K562 (cell line): ENCODE measurements around the gene GTPBP8. TPM values are rescaled to one million over a fixed set of nuclear protein-coding genes. Genes with fewer than 3 reads are reported as not detected.

Source experiments
- ATAC-seq: fragments of 200-7000 bp; cut with Tn5 transposase; 3 replicates; pipeline ENCODE4 v1.9.1; 2020; ENCODE audit warnings: moderate library complexity
- BruUV-seq: library from RNA; stranded (reverse); fragments of 400-500 nt; replicated peaks from 2 replicates; lab custom pipeline; 2021; lab: Mats Ljungman, UMichigan
- CTCF ChIA-PET: fragments of 300-600 bp; formaldehyde crosslinking; extraction: SDS; loops from one replicate; lab custom pipeline; 2021; ENCODE audit warnings: low intra/inter-chr PET ratio; lab: Yijun Ruan, JAX
- POLR2A ChIA-PET: fragments of 300-600, 350-650 bp; sonication (Branson Sonifier 250); formaldehyde crosslinking; extraction: SDS; loops from one replicate; lab custom pipeline; 2021; ENCODE audit warnings: antibody characterized with exemption, inconsistent platforms; lab: Yijun Ruan, JAX
- DNase-seq, 4 experiments: peaks; one replicate each; pipeline versions ENCODE4 v3.0.0 to v3.0.0-alpha.2; 2011 to 2018; ENCODE audit warnings: low spot score in 3 of 4, mixed read lengths in 3 of 4; ENCODE audit errors: extremely low read depth in 1 of 4
- FAIRE-seq: peaks from 2 replicates; lab custom pipeline; 2011; peaks lifted over from hg19 to GRCh38; lab: Jason Lieb, UNC
- H2AFZ ChIP-seq: 2 replicates; pipeline ENCODE4 v1.6.0; 2011; ENCODE audit warnings: low read depth, low read length, control low read depth, inconsistent platforms
- H3K27ac ChIP-seq: fragments of 200-600 bp; 3 replicates; pipeline ENCODE4 v1.8.0; 2011; ENCODE audit warnings: low read depth, mild to moderate bottlenecking, control low read depth, inconsistent platforms, low read length, moderate library complexity, mixed read lengths; ENCODE audit errors: extremely low read depth
- H3K27me3 ChIP-seq, 2 experiments: fragments of 300-600 bp in 1 of 2; 2 replicates in 1 of 2; 3 replicates in 1 of 2; pipeline versions ENCODE4 v1.6.0 to v1.8.0; 2011; ENCODE audit warnings: inconsistent platforms in 2 of 2, low read length in 2 of 2, mild to moderate bottlenecking in 1 of 2, mixed read lengths in 1 of 2, moderate library complexity in 1 of 2; ENCODE audit not compliant: control insufficient read depth in 2 of 2, insufficient read depth in 2 of 2
- H3K36me3 ChIP-seq: fragments of 300-600 bp; 3 replicates; pipeline ENCODE4 v1.8.0; 2011; ENCODE audit warnings: mild to moderate bottlenecking, low read length, inconsistent platforms; ENCODE audit not compliant: control insufficient read depth, insufficient read depth
- H3K4me1 ChIP-seq, 2 experiments: fragments of 200-600 bp in 1 of 2; replicated peaks in 1 of 2; 2 replicates in 1 of 2; 3 replicates in 1 of 2; pipeline versions ENCODE4 v1.5.1 to v1.8.0; 2011; ENCODE audit warnings: inconsistent platforms in 2 of 2, low read length in 2 of 2, mild to moderate bottlenecking in 1 of 2, mixed read lengths in 1 of 2, moderate library complexity in 1 of 2; ENCODE audit not compliant: control insufficient read depth in 2 of 2, insufficient read depth in 2 of 2
- H3K4me2 ChIP-seq: 2 replicates; pipeline ENCODE4 v1.6.1; 2011; ENCODE audit warnings: low read length, control low read depth, inconsistent platforms, mixed read lengths; ENCODE audit not compliant: insufficient read depth
- H3K4me3 ChIP-seq: fragments of 200-600 bp; sonication (generic), shearing (Covaris generic); 2 replicates; pipeline ENCODE4 v1.5.1; 2016; ENCODE audit warnings: control low read depth, inconsistent platforms
- H3K79me2 ChIP-seq: fragments of 200-600 bp; 3 replicates; pipeline ENCODE4 v1.8.0; 2011; ENCODE audit warnings: low read length, inconsistent platforms; ENCODE audit not compliant: control insufficient read depth, insufficient read depth
- H3K9ac ChIP-seq, 2 experiments: 2 replicates each; pipeline versions ENCODE4 v1.6.0 to v1.6.1; 2011; ENCODE audit warnings: low read depth in 2 of 2, low read length in 2 of 2, control low read depth in 1 of 2, inconsistent platforms in 1 of 2, mild to moderate bottlenecking in 1 of 2, mixed read lengths in 1 of 2; ENCODE audit not compliant: insufficient read depth in 1 of 2
- H3K9me1 ChIP-seq: one replicate; pipeline ENCODE4 v1.6.0; 2011; ENCODE audit warnings: inconsistent platforms, mild to moderate bottlenecking, low read length, moderate library complexity; ENCODE audit not compliant: control insufficient read depth, insufficient read depth
- H3K9me3 ChIP-seq: replicated peaks from 2 replicates; pipeline ENCODE4 v1.5.1; 2011; ENCODE audit warnings: low read depth, low read length, inconsistent platforms; ENCODE audit not compliant: control insufficient read depth, insufficient read depth
- H4K20me1 ChIP-seq: replicated peaks from 2 replicates; pipeline ENCODE4 v1.6.1; 2011; ENCODE audit warnings: low read length, inconsistent platforms, mixed read lengths; ENCODE audit not compliant: control insufficient read depth, insufficient read depth
- CAMTA2 ChIP-seq: fragments of 250-450 bp; sonication (Bioruptor Pico); conservative IDR thresholded peaks from 2 replicates; pipeline ENCODE4 v1.5.1; 2022
- CBX1 ChIP-seq: sonication (generic); IDR thresholded peaks from 2 replicates; pipeline ENCODE4 v1.6.1; 2016; ENCODE audit warnings: antibody characterized with exemption, low read depth, mild to moderate bottlenecking
- EHMT2 ChIP-seq: fragments of 450-650 bp; IDR thresholded peaks from 2 replicates; pipeline ENCODE4 v1.6.1; 2018; ENCODE audit warnings: antibody characterized with exemption
- ELF1 ChIP-seq: fragments of 200-800 bp; sonication (Bioruptor generic); IDR thresholded peaks from 2 replicates; pipeline ENCODE4 v1.6.1; 2016; ENCODE audit warnings: missing genetic modification characterization, missing compliant biosample characterization
- FUS ChIP-seq: fragments of 200-400 bp; formaldehyde crosslinking; optimal IDR thresholded peaks from 2 replicates; pipeline ENCODE3; 2017; ENCODE audit warnings: low read depth, low read length
- GATAD2B ChIP-seq: fragments of 450-650 bp; IDR thresholded peaks from 2 replicates; pipeline ENCODE4 v1.6.1; 2017; ENCODE audit warnings: mild to moderate bottlenecking, borderline replicate concordance
- HNRNPL ChIP-seq: fragments of 200-400 bp; formaldehyde crosslinking; IDR thresholded peaks from 2 replicates; pipeline ENCODE4 v1.6.1; 2017; ENCODE audit warnings: low read depth, mild to moderate bottlenecking, low read length
- L3MBTL2 ChIP-seq: fragments of 450-650 bp; IDR thresholded peaks from 2 replicates; pipeline ENCODE4 v1.6.1; 2016; ENCODE audit warnings: mild to moderate bottlenecking, moderate library complexity
- NR2C2 ChIP-seq, 2 experiments: fragments of 200-800 bp in 1 of 2; sonication (Bioruptor generic) in 1 of 2; sonication (generic) in 1 of 2; formaldehyde crosslinking in 1 of 2; IDR thresholded peaks; 2 replicates each; pipeline versions ENCODE4 v1.6.1 to v1.8.0; 2016 to 2022; ENCODE audit warnings: mild to moderate bottlenecking in 1 of 2, missing compliant biosample characterization in 1 of 2, missing genetic modification characterization in 1 of 2, missing genetic modification reagents in 1 of 2
- RFX7 ChIP-seq: fragments of 250-450 bp; sonication (Bioruptor Pico); IDR thresholded peaks from 2 replicates; pipeline ENCODE4 v1.5.1; 2021; ENCODE audit warnings: mild to moderate bottlenecking
- SMARCE1 ChIP-seq: fragments of 450-650 bp; IDR thresholded peaks from 2 replicates; pipeline ENCODE4 v1.7.1; 2016; ENCODE audit warnings: mild to moderate bottlenecking
- SREBF1 ChIP-seq: fragments of 150-350 bp; IDR thresholded peaks from 2 replicates; pipeline ENCODE4 v1.6.1; 2014; ENCODE audit warnings: antibody characterized with exemption, low read depth, low read length, borderline replicate concordance
- U2AF2 ChIP-seq: fragments of 200-400 bp; formaldehyde crosslinking; optimal IDR thresholded peaks from 2 replicates; pipeline ENCODE3; 2017; ENCODE audit warnings: low read depth, mild to moderate bottlenecking, low read length
- WGBS: fragments of 100-300 bp; shearing (Covaris generic); methylation state at CpG from one replicate; pipeline ENCODE4 v1.1.6; 2016; ENCODE audit warnings: low coverage, mixed read lengths; ENCODE audit not compliant: insufficient coverage; ENCODE audit errors: missing lambda C conversion rate; 5-methylcytosine and 5-hydroxymethylcytosine counted together
- in situ Hi-C: fragments of 300-500 bp; cut with MboI; formaldehyde crosslinking; loops from 4 replicates; pipeline ENCODE4 v1.15.0; 2018; ENCODE audit warnings: inconsistent platforms, mixed read lengths
- intact Hi-C: fragments of 100-400 bp; cut with micrococcal nuclease; formaldehyde crosslinking; loops from 2 replicates; pipeline ENCODE4 v1.14.2; 2022
- polyA plus RNA-seq, 8 experiments: library from polyadenylated mRNA; depleted of rRNA in 4 of 8; stranded (reverse) in 5 of 8; unstranded in 3 of 8; fragments of >200 nt; fragmentation: Nextera tagmentation in 2 of 8; fragmentation: Illumina TruSeq in 1 of 8; extraction: Ambion mirVana in 2 of 8; extraction: Trizol in 1 of 8; gene quantifications; 2 replicates each; pipeline versions ENCODE4 v1.2.1 to v1.2.3, GENCODE V29; 2011 to 2014; ENCODE audit warnings: inconsistent platforms in 1 of 8, missing spikeins in 1 of 8
- total RNA-seq, 7 experiments: library from RNA; depleted of rRNA in 6 of 7; stranded (reverse); fragments of >200 nt in 6 of 7; fragmentation: Illumina TruSeq in 2 of 7; extraction: Trizol in 2 of 7; gene quantifications; 2 replicates each; pipeline versions ENCODE4 v1.2.1 to v1.2.3, GENCODE V29; 2011 to 2021; ENCODE audit warnings: low replicate concordance in 1 of 7
- TF ChIP-seq, protein P1 (sequence below): fragments of 250-450 bp; sonication (Bioruptor Pico); IDR thresholded peaks from 2 replicates; pipeline ENCODE4 v1.4.0; 2020; ENCODE audit warnings: mild to moderate bottlenecking, moderate library complexity
- TF ChIP-seq, protein P2 (sequence below): fragments of 250-450 bp; sonication (Bioruptor Pico); IDR thresholded peaks from 2 replicates; pipeline ENCODE4 v1.4.0; 2020
- TF ChIP-seq, protein P3 (sequence below): sonication (generic); formaldehyde crosslinking; IDR thresholded peaks from 2 replicates; pipeline ENCODE4 v1.8.0; 2022; ENCODE audit warnings: mild to moderate bottlenecking, low read depth, missing genetic modification reagents

The GTPBP8 gene
- total and polyA plus RNA-seq, 9 of the 15 experiments (the other 6 are each of a cell fraction or from before 2014, with no cell fraction given) = 14.0 to 33.3 (median 20.8) TPM

DNA sequence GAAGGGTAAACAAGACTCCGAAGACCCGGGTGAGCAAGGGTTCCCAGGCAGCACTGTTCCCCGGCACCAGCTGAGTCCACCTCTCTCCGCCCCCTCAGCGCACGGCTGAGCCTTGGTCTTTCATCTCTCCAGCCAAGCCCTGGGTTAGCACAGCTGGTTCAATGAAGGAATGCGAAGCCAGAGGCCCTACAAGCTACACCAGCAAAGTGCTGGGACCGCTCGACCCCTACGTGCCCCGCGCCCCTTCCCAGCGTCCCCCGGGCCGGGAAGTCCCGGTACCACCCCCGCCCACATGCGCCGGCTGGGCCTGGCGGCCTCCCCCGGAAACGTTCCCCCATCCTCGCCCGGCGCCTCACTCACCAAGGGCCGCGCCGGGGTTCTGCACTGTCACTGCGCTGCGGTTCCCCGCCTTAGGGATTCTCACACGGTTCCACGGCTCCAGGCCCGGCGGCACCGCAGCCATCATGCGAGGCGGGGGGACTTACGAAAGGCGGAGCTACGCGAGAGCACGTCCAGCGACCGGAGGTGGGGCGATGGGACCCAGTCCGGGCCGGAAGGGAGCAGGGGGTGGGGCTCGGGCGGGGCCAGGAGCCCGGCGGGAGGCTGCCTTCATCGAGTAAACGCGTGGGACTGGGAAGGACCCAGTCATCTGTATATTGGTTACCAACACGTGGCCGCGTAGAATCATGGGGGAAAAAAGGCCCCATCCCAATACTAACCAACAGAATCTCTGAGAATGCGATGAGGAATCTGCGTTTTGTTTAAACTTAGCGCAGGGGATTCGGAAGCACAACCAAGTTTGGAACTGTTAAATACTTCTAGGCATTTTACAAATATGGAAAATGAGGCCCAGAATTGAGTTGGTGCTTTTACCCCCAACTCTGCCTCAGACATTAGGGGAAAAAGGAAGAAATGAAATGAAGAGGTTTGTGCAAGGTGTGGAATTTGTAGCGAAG, 28.7 kb downstream of the GTPBP8 start:
- intact Hi-C loops (loop anchor here (1.0 kb wide), 1 partner anchor 27 kb away; no protein-coding TSS in a partner anchor), in situ Hi-C loops (no loop called here)
- ChIA-PET CTCF (no interaction called here), POLR2A (interaction anchor here (0.6 to 1.0 kb wide), 6 partner anchors 9 to 976 kb away, joined by 3 to 7 read pairs (median 3); no protein-coding TSS in a partner anchor)
- Histone ChIP-seq H3K27ac (peak overlapping the region; percentile 83), H3K4me2 (peak overlapping the region; percentile 98), H3K9ac (peak overlapping the region; percentile 78 to 92), H3K4me3 (peak overlapping the region; percentile 86), H3K36me3 (peaks cover 31% of the 10 kb centered on the region; the same call in 2 of the 3 replicates), H3K27me3 (no peaks in the 10 kb centered on the region), H3K9me3 (no peaks in the 10 kb centered on the region; the same call in 1 of the 2 replicates), H4K20me1 (no peaks in the 10 kb centered on the region), H3K4me1 (peaks cover 0 to 10% of the 10 kb centered on the region in 2 experiments; a peak in 2 of 5 replicates), H3K79me2 (peaks cover 31% of the 10 kb centered on the region), H2AFZ (peak overlapping the region; percentile 87), H3K9me1 (no peaks in the 10 kb centered on the region)
- peak; percentile 87 to 91 (median 88) for DNase-seq
- ATAC-seq = peak; percentile 98
- FAIRE-seq = peak; percentile 65
- WGBS = 14% methylated on average over 31 of the region's 63 CpGs
- no TSS peak for BruUV-seq
- TF ChIP-seq CAMTA2 (no peak), U2AF2 (no peak), L3MBTL2 (peak; percentile 97), HNRNPL (no peak), EHMT2 (no peak), FUS (no peak), CBX1 (no peak), SREBF1 (no peak), RFX7 (CRISPR knock-in tag) (no peak), ELF1 (tag) (peak; percentile 63), SMARCE1 (no peak), NR2C2 (CRISPR knock-in tag; IDR thresholded peaks at IDR 0.05) (no peak), NR2C2 (tag; IDR thresholded peaks at IDR 0.05) (peak; percentile 94), GATAD2B (no peak)
- TF ChIP-seq, protein P1, sequence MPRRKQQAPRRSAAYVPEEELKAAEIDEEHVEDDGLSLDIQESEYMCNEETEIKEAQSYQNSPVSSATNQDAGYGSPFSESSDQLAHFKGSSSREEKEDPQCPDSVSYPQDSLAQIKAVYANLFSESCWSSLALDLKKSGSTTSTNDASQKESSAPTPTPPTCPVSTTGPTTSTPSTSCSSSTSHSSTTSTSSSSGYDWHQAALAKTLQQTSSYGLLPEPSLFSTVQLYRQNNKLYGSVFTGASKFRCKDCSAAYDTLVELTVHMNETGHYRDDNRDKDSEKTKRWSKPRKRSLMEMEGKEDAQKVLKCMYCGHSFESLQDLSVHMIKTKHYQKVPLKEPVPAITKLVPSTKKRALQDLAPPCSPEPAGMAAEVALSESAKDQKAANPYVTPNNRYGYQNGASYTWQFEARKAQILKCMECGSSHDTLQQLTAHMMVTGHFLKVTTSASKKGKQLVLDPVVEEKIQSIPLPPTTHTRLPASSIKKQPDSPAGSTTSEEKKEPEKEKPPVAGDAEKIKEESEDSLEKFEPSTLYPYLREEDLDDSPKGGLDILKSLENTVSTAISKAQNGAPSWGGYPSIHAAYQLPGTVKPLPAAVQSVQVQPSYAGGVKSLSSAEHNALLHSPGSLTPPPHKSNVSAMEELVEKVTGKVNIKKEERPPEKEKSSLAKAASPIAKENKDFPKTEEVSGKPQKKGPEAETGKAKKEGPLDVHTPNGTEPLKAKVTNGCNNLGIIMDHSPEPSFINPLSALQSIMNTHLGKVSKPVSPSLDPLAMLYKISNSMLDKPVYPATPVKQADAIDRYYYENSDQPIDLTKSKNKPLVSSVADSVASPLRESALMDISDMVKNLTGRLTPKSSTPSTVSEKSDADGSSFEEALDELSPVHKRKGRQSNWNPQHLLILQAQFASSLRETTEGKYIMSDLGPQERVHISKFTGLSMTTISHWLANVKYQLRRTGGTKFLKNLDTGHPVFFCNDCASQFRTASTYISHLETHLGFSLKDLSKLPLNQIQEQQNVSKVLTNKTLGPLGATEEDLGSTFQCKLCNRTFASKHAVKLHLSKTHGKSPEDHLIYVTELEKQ = no peak
- TF ChIP-seq, protein P2, sequence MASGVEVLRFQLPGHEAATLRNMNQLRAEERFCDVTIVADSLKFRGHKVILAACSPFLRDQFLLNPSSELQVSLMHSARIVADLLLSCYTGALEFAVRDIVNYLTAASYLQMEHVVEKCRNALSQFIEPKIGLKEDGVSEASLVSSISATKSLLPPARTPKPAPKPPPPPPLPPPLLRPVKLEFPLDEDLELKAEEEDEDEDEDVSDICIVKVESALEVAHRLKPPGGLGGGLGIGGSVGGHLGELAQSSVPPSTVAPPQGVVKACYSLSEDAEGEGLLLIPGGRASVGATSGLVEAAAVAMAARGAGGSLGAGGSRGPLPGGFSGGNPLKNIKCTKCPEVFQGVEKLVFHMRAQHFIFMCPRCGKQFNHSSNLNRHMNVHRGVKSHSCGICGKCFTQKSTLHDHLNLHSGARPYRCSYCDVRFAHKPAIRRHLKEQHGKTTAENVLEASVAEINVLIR = no peak
- TF ChIP-seq, protein P3, sequence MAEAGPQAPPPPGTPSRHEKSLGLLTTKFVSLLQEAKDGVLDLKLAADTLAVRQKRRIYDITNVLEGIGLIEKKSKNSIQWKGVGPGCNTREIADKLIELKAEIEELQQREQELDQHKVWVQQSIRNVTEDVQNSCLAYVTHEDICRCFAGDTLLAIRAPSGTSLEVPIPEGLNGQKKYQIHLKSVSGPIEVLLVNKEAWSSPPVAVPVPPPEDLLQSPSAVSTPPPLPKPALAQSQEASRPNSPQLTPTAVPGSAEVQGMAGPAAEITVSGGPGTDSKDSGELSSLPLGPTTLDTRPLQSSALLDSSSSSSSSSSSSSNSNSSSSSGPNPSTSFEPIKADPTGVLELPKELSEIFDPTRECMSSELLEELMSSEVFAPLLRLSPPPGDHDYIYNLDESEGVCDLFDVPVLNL = no peak
